ENCODE data around the gene ZSCAN18.

Gene ZSCAN18

DNA sequence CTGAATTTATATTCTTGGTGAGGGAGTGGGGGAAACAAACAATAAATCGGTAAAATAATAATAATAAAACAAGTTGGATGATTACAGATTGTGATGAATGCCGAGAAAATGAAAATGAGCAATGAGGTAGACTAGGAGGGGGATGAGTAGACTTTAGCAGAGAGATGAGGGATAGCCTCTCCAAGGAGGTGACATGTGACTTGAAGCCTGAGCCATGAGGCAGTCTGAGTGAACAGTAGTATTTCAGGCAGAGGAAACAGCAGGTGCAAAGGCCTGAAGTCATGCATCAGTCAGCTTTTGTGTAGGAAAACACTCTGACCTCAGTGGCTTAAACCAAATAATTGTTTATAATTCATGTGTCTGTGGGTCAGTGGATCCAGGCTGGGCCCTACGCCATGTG lies 34.3 kb downstream of the ZSCAN18 start:
- no peak overlapping the region for H3K4me3 ChIP-seq (ENCODE audit: low read length)
- no peak for DNase-seq (ENCODE audit: low read depth)
- no peak for TF ChIP-seq CTCF (conservative IDR thresholded peaks at IDR 0.05; ENCODE audit: low read depth, low read length)

DNA sequence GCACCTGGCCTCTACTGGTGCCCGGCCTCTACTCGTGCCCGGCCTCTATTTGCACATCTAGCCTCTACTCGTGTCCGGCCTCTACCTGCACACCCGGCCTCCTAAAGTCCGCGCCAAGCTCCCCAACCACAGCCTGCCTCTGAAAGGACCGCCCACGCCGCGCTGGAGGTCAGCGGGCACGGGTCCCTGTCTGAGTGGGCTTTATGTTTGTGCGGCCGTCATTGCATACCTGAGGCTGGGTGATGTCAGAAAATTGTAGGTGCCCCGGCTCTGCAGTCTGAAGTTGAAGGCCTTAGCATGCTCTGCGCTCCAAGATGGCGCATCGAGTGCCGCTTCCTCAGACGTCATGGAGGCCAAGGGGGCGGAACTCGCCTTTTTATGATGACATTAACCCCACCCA lies 37.8 kb downstream of the ZSCAN18 start:
- TF ChIP-seq CTCF (conservative IDR thresholded peaks at IDR 0.05; ENCODE audit: low read depth, low read length) = no peak
- DNase-seq (ENCODE audit: low read depth) = no peak
- no peak overlapping the region for H3K4me3 ChIP-seq (ENCODE audit: low read length)

DNA sequence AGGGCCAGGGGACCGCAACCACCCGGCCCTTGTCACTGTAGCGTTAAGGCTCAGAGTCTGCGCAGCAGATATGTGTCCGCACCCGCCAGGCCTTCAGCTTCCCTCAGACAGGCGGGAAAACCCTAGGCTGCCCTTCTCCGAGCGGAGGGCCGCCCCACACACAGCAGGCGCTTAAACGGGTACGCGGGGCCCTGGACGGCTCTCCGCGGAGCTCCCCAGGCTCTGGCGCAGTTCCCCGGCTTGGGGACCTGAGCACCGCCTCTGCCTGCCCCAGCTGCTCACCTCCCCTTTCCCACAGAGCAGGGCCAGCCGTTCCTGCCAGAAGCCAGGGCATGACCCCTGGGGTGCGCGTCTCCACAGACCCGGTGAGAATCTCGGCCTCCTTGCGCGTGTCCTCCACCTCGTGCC lies 38.4 kb downstream of the ZSCAN18 start:
- peak overlapping the region; percentile 53 for H3K4me3 ChIP-seq (ENCODE audit: low read length)
- no peak for DNase-seq (ENCODE audit: low read depth)

DNA sequence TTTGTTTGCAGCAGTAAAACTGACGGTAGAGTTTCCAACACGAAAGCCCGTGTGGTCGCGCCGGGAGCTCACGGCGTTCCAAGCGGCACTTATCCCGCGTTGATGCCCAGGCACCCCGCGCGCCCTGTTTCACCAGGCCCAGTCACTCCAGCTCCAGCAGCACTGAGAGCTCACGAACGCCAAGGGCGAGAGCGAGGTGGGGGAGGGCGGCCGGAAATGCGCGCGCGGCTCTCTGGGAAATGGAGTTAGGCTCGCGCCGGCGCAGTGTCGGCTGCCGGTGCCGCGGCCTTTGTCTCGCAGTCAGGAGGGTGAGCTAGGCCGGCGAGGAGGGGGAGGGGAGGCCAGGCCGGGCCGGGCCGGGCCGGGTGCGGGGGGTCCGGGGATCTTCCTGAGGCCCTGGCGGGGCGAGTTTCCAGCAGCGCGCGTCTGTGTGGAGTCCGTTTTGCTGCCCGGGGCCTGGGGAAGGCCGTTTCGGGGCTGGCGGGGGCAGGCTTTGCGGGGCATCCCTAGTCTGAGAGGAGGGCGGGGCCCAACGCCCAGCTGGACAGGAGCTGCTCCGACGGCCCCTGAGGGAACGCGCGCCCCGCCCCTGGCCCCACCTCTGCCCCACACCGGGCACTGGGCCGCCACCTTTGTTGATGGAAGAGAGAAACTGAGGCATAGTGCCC lies 38.9 kb downstream of the ZSCAN18 start, which contains the start of gene ZNF135:
TSS of gene ZNF135 (plus strand) at position 280 of the 668 bp plus-strand sequence. CDS start 721 bp downstream, outside the sequence.
- TF ChIP-seq CTCF (conservative IDR thresholded peaks at IDR 0.05; ENCODE audit: low read depth, low read length) = no peak
- H3K4me3 ChIP-seq (ENCODE audit: low read length) = peak within 1 kb of the TSS; percentile 53
- DNase-seq (ENCODE audit: low read depth) = peak; percentile 43

More for the DNA sequence above, 38.4 kb downstream of the ZSCAN18 start:
- TF ChIP-seq CTCF (conservative IDR thresholded peaks at IDR 0.05; ENCODE audit: low read depth, low read length) = no peak

GRCh38 chr19:58058467-58058866 lies 39.6 kb downstream of the ZSCAN18 start:
- H3K4me3 ChIP-seq (ENCODE audit: low read length) = peak overlapping the region; percentile 30
- no peak for TF ChIP-seq CTCF (conservative IDR thresholded peaks at IDR 0.05; ENCODE audit: low read depth, low read length)
- no peak for DNase-seq (ENCODE audit: low read depth)

GRCh38 chr19:58056861-58057260 lies 41.2 kb downstream of the ZSCAN18 start:
- no peak overlapping the region for H3K4me3 ChIP-seq (ENCODE audit: low read length)
- DNase-seq (ENCODE audit: low read depth) = no peak
- no peak for TF ChIP-seq CTCF (conservative IDR thresholded peaks at IDR 0.05; ENCODE audit: low read depth, low read length)

GRCh38 chr19:58056261-58056660 lies 41.8 kb downstream of the ZSCAN18 start:
- no peak for TF ChIP-seq CTCF (conservative IDR thresholded peaks at IDR 0.05; ENCODE audit: low read depth, low read length)
- no peak for DNase-seq (ENCODE audit: low read depth)

More at GRCh38 chr19:58056261-58056660, 41.8 kb downstream of the ZSCAN18 start:
- H3K4me3 ChIP-seq (ENCODE audit: low read length) = no peak overlapping the region
